Bone marrow (tissue), 2 donors: ENCODE data around the gene PPARG.

Source experiments
- DNase-seq, 2 donors: peaks; one replicate each; lab custom pipeline; 2025; lab: John Stamatoyannopoulos, UW

The PPARG gene

DNA sequence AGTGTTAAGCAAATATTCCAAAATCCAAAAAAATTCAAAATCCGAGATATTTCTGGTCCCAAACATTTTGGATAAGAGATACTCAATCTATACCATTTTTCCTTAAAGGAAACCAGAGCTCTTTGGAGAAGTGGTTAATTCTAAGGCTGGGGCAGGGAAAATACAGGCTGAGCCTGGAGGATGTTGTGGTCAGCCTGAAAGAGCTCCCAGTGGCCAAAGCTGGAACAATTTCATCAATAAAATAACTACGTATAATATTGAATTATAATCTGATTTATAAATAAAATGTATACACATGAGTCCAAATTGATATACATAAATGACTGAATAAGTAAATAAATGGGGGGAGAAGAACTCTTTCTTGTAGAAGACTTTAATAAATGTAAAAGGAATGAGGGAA lies 24.6 kb downstream of the PPARG start:
- DNase-seq = no peak

DNA sequence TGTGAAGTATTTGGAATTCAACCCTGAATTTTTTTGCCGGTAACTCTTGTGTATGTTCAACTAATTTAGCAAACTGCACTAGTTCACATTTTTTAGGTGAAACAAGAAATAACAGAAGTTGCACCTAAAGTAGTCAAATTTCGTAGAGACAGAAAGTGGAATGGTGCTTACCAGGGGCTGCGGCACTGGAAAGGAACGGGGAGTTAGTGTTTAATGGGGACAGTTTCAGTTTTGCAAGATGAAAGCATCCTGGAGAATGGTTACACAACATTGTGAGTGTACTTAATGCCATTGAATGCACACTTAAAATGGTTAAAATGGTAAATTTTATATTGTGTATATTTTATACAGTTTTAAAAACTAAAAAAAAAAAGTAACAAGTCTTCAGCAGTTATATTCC lies 27.4 kb downstream of the PPARG start:
- DNase-seq = no peak

DNA sequence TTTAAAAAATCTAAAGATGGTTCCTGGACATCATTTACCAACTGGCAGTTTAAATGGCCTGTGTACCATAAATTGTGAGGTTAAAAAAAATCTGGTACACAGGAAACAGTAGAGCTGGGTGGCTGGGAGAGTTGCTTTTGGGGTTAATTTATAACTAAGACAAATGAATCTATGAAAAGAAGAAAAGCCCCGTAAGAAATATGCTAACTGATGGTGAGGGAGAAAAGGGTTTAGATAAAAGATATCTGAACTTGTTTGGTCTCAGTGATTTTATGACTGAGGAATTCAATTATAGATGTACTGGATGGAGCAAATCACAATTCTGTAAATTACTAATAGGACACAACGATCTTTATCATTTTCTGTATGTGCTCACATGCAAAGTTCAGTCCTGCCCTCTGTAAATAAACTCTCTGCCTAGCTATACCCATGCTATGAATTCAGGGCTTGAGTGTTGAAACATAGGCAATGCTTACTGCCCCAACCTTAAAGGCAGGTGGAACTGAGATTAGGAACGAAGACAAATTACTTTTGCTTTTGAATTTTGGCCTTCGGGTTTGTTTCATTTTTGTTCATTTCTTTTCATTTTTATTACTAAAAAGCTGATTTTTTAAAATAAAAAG lies 28.0 kb downstream of the PPARG start:
- DNase-seq = no peak

DNA sequence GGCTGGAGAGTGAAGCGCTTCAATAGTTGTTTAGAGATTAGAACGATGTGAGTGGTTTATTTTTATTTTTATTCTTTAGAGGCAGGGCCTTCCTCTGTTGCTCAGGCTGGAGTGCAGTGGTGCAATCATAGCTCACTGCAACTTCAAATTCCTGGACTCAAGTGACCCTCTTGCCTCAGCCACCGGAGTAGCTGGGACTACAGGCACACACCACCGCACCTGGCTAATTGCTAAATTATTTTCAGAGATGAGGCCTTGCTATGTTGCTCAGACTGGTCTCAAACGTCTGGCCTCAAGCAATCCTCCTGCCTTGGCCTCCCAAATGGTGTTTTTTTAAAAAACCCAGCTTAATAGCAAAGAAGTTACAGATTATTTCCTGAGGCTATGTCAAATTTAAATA lies 29.0 kb downstream of the PPARG start:
- DNase-seq = no peak

DNA sequence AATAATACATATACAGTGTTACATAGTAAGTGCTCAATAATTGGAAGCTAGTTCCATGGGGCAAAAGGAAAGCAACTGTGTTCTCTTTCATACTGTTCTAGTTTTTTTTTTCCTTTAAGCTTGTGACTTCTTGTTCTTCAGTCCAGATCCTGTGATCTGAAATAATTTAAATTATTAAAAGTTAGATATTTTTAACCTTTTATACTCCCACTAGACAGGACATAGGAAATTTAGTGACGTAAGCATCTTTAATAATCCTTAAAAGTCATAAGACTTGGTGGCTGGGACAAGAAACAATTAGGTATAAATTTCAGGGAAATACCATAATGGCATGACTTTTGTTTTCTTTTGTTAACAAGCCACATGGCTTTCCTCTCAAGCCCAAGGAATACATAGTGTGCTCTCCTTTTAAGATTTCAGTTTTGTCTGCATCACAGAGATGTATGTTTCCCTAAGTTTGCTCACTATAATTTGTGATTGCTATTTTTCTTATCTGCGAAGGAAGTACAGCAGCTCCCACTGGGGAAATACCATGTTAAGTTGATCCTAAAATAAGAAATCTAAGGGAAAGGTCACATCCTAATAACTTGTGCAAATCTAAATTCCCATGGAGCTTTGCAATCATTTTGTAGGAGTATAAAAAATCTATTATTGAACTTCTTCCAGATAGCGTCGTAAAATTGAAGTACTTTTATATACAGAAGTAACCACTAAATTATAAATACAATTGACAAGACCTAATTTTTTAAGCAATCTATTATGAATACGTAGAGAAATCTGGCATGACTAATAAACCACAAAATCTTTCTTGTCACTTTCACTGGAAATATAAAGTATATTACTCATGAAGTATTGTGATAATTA lies 30.1 kb downstream of the PPARG start:
- no peak for DNase-seq

DNA sequence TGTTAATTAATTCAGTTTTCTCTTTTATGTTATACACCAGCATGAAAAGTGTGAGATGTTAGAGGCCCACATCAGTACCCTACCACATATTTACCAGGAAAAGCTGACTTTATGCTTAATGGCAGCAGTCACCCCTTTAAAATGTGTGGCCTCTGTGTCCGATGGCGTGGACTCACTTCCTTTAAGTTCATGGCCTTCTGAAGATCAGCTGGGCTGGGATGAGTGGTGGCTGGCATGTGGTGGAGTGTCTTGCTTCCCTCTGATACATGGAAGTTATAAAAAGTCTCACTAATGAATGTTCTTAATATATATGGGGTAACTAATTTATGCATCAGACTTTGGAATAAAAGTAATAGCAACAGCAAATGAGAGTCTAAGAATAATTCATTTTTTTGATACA lies 32.1 kb downstream of the PPARG start:
- no peak for DNase-seq

DNA sequence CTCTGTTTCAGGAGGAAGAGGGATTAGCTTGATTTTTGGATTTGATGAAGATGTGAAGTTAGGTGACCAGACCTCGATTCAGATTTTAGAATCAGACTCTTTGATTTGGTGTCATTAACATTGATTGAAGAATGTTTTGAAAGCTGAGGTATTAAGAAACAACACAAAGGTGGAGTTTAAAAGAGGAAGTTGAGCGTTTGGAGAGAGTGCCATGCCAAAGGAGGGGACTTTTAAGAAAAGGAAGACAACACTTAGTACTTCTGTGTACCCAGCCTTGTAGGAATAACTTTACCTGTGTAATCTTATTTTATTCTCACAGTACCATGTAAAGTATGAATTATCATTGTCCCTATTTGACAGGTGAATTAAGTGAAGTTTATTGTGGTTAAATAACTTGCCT lies 34.4 kb downstream of the PPARG start:
- no peak for DNase-seq

DNA sequence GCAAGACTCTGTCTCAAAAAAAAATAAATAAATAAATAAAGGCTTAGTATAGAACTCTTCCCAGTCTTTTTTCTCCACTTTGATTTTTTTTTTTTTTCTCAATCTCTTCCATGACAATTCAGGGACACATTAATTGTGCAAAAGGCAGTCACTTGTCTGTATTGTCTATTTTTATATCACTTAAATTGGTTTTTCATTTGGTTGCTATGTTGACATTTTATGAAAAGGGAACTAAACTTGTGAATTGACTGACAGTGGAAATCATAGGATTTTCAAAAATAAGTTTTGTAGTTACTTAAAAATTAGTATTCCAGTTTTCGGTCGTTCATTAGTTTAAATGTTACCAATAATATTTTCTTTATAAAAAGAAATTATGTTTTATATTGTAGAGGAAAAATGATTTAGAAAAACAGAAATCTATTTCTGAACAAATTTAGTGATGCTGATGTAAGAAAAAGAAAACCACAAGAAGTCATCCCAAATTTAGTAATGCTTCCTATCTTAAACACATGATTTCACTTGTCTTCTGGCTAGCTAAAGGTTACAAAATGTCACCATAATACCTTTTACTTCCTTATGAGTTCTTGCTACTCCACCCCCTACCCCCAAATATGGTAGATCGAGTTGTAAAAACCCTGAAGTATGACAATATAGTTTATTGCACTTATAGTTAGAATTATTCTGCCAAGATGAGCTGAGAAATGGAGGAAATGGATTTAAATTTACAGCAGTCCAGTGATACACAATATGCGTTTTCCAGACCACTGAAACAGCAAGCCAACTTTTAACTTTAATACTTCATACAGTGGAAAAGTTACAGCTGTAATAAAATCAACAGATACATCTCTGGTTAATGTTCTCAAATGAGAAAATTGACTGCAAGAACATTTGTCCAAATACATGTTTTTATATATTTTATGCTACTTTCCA lies 37.0 kb downstream of the PPARG start:
- DNase-seq = no peak

DNA sequence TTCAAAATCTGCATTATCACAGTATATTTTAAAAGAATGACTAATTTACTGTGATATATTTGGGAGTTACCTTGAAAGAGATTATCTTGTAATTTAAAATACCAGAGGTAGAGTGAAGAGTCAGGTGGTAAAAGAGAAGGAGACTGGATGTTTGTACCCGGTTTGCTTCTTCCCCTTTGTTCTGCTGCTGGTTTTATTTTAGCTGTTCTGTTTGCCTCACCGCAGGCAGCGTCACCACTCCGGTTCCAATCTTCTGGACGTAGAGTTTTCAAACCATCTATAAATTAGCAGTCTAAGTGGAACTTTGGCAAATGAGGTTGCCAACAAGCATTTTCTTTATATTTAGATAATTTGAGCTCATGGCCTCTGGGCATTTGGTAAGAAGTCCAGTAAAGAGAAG lies 38.2 kb downstream of the PPARG start:
- DNase-seq = no peak

DNA sequence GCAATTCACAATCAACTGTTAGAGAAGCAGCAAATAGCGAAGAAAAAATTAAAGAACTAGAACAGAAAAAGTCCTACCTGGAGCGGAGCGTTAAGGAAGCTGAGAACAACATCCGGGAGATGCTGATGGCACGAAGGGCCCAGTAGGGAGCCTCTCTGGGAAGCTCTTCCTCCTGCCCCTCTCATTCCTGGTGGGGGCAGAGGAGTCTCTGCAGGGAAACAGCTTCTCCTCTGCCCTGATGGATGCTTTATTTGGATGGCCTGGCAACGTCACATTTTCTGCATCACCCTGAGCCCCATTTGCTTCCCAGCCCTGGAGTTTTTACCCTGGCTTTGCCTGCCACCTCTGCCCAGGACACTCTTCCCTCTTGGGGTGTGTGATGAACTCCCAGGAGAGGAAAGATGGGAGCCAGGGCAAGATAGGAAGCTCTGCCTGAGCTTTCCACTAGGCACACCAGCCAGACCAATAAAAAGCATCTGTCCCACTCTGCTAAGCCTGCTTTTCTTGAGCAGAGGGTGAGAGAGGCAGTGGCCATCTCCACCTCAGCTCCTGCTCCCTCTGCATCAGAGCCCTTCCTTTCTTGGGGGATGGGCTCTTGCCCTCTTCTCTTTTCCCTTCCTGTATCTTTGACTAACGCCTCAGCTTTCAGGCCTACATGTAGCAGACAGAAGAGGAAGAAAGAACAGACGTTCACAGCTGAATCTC lies 39.4 kb downstream of the PPARG start:
- DNase-seq = no peak

DNA sequence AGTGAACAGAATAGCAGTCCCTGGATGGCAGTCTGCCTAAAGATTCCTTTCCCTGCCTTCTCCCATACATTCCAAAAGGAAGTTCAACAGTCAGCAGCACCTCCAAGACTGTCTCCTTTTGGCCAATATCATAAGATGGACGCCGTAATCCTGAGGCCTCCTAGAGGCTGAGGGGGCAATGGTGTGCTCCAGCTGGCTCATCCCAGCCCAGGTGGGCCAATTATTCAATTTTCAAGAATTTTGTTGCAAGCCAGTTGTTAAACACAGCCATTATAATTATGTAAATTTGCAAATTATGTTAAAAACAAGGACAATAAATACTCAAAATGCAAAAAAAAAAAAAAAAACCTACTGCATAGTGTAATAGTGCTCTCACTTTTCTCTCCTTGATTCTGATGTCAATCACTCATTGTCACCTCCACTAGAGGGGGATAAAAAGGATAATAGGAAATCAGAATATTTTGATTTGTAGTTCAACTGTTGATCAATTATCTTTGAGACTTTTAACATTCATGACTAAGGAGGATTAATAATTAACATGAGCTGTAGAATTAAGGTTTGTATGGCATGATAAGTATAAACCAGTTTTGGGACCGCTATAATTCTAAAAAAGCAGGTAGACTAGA lies 40.1 kb downstream of the PPARG start:
- no peak for DNase-seq

DNA sequence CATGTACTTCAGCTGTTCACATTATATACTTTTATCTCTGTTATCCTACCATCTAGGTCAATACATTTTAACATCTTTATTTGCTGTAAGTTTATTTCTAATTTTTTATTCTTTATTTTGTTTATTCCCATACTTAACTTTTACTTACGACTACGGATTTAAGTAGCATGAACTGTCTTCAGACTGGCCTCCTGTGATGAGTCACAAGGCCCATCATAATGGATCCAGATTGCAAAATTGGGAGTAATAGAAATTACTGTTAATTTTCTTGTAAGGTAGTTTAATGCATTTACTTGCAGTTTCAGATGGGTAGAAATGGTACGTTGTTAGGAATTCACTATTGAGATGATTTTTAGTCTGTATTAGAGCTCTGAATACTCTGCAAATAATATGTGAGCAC lies 45.9 kb downstream of the PPARG start:
- DNase-seq = no peak

DNA sequence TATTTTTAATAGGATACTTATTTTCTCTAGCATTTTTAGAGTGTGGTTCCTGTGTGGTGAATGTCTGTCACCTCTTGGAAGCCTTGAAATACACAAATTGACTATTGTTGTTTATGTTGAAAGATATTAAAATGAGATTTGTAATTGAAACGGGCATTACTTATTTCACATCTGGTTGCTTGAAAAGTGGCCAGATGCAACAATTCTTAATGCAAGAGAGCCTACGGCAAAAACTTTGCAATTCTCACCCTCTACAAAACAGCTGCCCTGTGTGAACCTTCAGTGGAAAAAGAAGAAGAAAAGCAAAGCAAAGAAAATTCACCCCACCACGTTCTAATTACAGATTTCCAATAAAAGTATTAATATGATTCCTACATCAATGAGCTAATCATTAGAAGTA lies 46.6 kb downstream of the PPARG start:
- DNase-seq = no peak

DNA sequence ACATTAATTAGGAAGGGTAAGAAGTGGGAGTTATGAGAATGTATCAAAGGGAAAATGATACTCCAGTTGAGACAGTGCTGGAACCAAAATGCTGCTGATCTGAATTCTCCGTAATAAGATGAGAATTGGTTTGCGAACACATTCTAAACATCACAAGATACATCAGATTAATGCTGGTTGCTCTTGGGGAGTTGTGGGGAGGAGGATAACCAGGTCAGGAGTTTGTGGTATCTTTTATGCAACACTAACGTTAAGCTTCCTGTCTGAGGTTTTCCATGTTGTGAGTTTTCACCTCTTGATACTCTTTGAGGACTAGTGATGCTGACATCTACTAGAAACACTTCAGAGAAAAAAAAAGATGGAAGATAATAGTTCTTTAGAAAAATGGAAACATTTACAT lies 47.2 kb downstream of the PPARG start:
- no peak for DNase-seq

DNA sequence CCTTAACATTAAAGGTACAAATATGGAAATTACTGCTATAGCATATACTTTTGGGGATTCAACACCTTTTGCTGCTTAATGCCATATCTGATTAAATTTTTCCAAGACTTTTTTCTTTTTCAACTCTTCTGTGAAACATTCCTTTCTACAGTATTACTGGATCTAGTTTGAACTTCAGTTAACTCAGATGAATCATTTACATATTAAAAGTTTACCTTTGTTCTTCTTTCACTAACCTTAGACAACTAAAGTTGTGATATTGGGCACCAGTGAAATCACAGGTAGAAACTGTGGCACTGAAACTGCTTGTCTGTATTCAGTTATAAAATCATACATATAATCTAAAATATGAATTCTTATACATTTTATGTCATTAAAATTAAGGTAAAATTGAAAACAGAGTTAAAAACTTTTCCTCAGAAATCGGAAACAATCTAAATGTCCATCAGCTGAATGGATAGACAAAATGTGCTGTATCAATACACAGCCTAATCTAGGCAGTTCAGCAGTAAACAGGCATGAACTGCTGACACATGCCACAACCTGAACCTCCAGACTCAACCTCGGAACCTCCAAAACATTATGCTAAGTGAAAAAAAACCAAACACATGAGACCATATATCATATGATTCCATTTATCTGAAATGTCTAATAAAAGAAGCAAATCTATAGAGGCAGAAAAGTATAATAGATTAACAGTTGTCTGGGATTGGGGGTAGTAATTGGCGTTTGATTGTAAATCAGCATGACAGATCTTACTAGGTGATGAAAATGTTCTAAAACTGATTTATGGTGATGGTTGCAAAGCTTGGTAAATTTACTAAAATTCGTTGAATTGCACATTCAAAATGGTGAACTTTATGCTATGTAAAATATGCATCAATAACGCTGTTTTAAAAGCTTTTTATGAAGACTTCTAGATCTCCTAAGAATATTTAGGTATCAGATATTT lies 50.0 kb downstream of the PPARG start:
- DNase-seq = no peak

DNA sequence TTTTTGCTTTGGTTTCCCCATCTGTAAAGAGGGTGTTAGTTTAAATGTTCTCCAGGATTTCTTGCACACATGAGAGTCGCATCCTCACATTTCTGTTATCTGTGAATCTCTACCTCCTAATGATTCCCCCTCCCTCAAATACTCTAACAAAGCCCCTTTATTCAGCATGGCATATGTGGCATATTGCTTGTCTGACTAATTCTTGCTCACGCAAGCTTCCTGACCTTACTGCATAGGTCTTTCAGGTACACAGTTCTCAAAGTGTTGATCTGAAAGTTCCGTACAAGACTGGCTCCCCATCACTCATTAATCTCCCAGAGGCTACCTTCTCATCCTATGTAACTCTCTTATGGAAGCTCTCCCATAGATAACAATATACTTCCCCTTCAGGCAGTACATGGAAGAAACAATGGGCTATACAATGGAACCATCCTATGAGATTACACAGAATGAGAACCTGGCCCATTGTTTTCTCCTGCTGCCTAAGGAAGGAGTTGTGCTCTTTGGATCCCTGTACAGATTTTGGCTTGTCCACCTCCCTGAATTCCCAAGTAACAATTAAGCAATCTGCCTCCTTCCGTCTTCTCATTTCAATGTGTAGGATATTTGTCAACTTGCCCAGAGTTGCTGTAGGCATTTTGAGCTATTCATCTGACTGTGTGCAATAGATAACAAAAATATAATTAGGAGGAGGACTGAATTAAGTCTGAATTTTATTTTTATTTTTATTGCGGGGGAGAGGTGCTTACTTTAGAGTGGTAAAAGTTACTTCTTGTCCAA lies 51.0 kb downstream of the PPARG start:
- no peak for DNase-seq

DNA sequence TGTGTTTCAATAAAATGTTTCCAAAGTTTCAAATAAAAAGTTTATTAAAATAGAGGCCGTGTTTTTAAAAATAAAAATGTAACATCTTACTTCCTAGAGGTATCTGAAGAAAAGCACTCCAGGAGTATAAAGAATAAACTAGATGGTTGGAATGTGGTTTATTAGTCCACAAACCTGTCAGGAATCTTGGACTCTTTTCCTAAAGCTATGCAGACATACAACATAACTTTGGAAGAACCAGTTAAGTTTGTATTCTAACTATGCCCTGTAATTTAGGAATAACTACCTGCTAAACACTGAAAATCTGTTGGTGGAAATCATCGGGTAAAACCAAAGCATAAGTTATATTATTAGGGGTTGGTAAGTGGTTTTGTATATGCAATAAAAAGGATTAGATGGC lies 51.6 kb downstream of the PPARG start:
- DNase-seq = no peak

DNA sequence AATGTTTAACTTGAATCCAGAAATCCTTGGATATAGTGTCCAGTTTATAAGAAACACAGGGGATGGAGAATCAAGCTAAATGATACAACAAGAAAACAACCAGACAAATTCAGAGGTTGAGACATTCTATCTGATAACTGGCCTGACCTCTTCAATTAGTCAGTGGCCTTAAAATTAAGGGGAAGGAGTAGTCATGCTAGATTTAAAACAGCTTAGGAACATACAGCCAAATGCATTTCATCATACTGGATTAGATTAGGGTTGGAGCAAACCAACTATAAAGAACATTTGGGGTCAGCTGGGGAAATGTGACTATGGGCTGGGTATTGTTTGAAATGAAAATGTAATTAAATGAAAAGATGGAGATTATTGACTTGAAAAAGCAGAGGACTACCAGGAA lies 53.3 kb downstream of the PPARG start:
- no peak for DNase-seq

DNA sequence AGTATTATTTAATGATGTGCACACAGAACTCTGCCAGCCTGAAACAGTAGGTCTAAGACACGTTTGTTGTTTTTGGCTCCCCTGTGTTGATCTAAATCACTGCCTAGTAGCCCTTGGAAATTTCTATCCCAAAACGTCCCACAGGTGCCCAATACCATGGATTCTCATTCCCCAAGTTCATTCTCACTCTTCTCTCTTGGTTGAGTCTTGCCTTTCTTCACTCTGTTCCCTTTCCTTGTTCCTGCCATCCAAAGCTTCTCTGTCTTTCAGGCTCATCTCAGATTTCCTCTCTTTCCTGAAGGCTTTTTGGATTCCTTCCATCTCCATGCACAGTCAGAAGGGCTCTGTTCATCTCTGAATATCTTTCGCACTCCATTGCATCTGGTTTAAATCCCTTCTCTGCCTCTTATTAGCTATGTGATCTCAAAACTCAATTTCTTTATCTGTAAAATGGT lies 54.2 kb downstream of the PPARG start:
- no peak for DNase-seq

DNA sequence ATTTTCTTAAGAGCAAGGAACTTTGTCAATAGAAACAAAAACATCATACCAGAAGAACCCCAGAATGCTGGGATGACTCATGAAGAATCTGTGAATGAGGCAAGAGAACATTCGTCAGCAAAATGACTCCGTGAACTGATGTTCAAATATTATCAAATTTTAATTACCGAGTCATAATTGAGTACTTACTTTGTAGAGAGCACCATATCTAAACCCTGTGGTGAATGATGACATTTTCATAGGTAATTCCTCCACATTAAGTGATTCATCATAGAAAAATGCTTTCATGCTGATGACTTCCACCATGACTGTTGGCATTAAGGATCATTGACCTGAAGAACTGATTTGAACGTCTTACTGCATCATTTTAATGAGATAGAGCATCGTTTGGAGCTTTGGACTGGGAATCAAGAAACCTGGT lies 56.3 kb downstream of the PPARG start:
- DNase-seq = no peak
